HepG2 (cell line): ENCODE results near the gene BPIFB6. TPM values are rescaled to one million over a fixed set of nuclear protein-coding genes. Genes with fewer than 3 reads are reported as not detected.

Experiments used
- ATAC-seq: fragments of 200-7000 bp; cut with Tn5 transposase; 3 replicates; pipeline ENCODE4 v1.9.1; 2020; ENCODE audit warnings: mild to moderate bottlenecking, moderate library complexity
- BruUV-seq: library from RNA; stranded (reverse); fragments of 400-500 nt; replicated peaks from 2 replicates; lab custom pipeline; 2021; lab: Mats Ljungman, UMichigan
- CTCF ChIA-PET: fragments of 300-600 bp; formaldehyde crosslinking; extraction: SDS; loops from one replicate; lab custom pipeline; 2021; ENCODE audit warnings: low total read pairs, inconsistent platforms, low intra/inter-chr PET ratio; lab: Yijun Ruan, JAX
- POLR2A ChIA-PET: fragments of 350-600 bp; sonication (Branson Sonifier 250); formaldehyde crosslinking; loops from one replicate; lab custom pipeline; 2020; ENCODE audit warnings: antibody characterized with exemption, inconsistent platforms; lab: Yijun Ruan, JAX
- DNase-seq: peaks from one replicate; pipeline ENCODE4 v3.0.0-alpha.2; 2015; ENCODE audit warnings: low spot score
- FAIRE-seq: peaks from 3 replicates; lab custom pipeline; 2011; peaks lifted over from hg19 to GRCh38; lab: Jason Lieb, UNC
- H2AFZ ChIP-seq: one replicate; pipeline ENCODE4 v1.6.1; 2011; ENCODE audit warnings: low read length, inconsistent platforms
- H3K27ac ChIP-seq: fragments of 300-600 bp; 3 replicates; pipeline ENCODE4 v1.8.0; 2011; ENCODE audit warnings: mixed run types, mild to moderate bottlenecking, mixed read lengths, low read length, inconsistent platforms; ENCODE audit not compliant: insufficient read depth; ENCODE audit errors: extremely low read length
- H3K27me3 ChIP-seq, 2 experiments: fragments of 200-600 bp in 1 of 2; 2 replicates in 1 of 2; 3 replicates in 1 of 2; pipeline versions ENCODE4 v1.6.0 to v1.8.0; 2011; ENCODE audit warnings: low read length in 2 of 2, mild to moderate bottlenecking in 2 of 2, moderate library complexity in 2 of 2, inconsistent platforms in 1 of 2; ENCODE audit not compliant: insufficient read depth in 2 of 2, control insufficient read depth in 1 of 2
- H3K36me3 ChIP-seq, 2 experiments: fragments of 200-600 bp in 1 of 2; replicated peaks in 1 of 2; 2 replicates in 1 of 2; 3 replicates in 1 of 2; pipeline versions ENCODE4 v1.5.1 to v1.8.0; 2011; ENCODE audit warnings: low read length in 2 of 2, inconsistent platforms in 1 of 2; ENCODE audit not compliant: insufficient read depth in 2 of 2, control insufficient read depth in 1 of 2
- H3K4me1 ChIP-seq: 2 replicates; pipeline ENCODE4 v1.5.1; 2012; ENCODE audit warnings: low read length, inconsistent platforms; ENCODE audit not compliant: insufficient read depth
- H3K4me2 ChIP-seq: 2 replicates; pipeline ENCODE4 v1.6.0; 2011; ENCODE audit warnings: low read depth, low read length, inconsistent platforms
- H3K4me3 ChIP-seq, 3 experiments: fragments of 200-600 bp in 1 of 3; sonication (generic), shearing (Covaris generic) in 1 of 3; replicated peaks in 1 of 3; 2 replicates each; pipeline ENCODE4 v1.5.1; 2011 to 2016; ENCODE audit warnings: low read length in 3 of 3, inconsistent platforms in 2 of 3, low read depth in 2 of 3, mild to moderate bottlenecking in 2 of 3, control low read depth in 1 of 3, mixed read lengths in 1 of 3; ENCODE audit not compliant: insufficient read depth in 1 of 3
- H3K79me2 ChIP-seq: one replicate; pipeline ENCODE4 v1.6.1; 2011; ENCODE audit warnings: low read length, inconsistent platforms; ENCODE audit not compliant: insufficient read depth
- H3K9ac ChIP-seq: 2 replicates; pipeline ENCODE4 v1.6.0; 2011; ENCODE audit warnings: mild to moderate bottlenecking, low read depth, low read length, inconsistent platforms; ENCODE audit not compliant: insufficient read depth
- H3K9me3 ChIP-seq: 2 replicates; pipeline ENCODE4 v1.5.1; 2012; ENCODE audit warnings: mild to moderate bottlenecking, low read length
- H4K20me1 ChIP-seq: 2 replicates; pipeline ENCODE4 v1.6.0; 2011; ENCODE audit warnings: inconsistent platforms, mild to moderate bottlenecking, low read length, moderate library complexity; ENCODE audit not compliant: insufficient read depth
- AGO2 ChIP-seq: fragments of 200-400 bp; formaldehyde crosslinking; optimal IDR thresholded peaks from 2 replicates; pipeline ENCODE3; 2017; ENCODE audit warnings: mild to moderate bottlenecking, low read depth, low read length, moderate library complexity
- CEBPB ChIP-seq: IDR thresholded peaks from 2 replicates; pipeline ENCODE4 v1.6.1; 2011; ENCODE audit warnings: low read depth, low read length, improper control_type of control experiment, borderline replicate concordance
- ELF3 ChIP-seq: IDR thresholded peaks from 2 replicates; pipeline ENCODE4 v1.6.1; 2016; ENCODE audit warnings: missing genetic modification reagents, missing compliant biosample characterization
- KDM5A ChIP-seq: fragments of 200-600 bp; sonication (generic); IDR thresholded peaks from 2 replicates; pipeline ENCODE4 v1.7.0; 2018; ENCODE audit warnings: antibody characterized with exemption, mild to moderate bottlenecking, low read length, borderline replicate concordance
- MXD4 ChIP-seq: IDR thresholded peaks from 2 replicates; pipeline ENCODE4 v1.6.1; 2016; ENCODE audit warnings: mild to moderate bottlenecking, missing biosample characterization, missing genetic modification reagents
- NCOA1 ChIP-seq: sonication (generic); formaldehyde crosslinking; IDR thresholded peaks from 2 replicates; pipeline ENCODE4 v1.9.0; 2021; ENCODE audit warnings: missing genetic modification reagents
- NFRKB ChIP-seq: fragments of 450-650 bp; IDR thresholded peaks from 2 replicates; pipeline ENCODE4 v1.6.1; 2017
- SP140L ChIP-seq: sonication (generic); formaldehyde crosslinking; IDR thresholded peaks from 2 replicates; pipeline ENCODE4 v1.4.0; 2020; ENCODE audit warnings: missing genetic modification reagents, borderline replicate concordance
- SYNCRIP ChIP-seq: fragments of 200-400 bp; formaldehyde crosslinking; IDR thresholded peaks from 2 replicates; pipeline ENCODE4 v1.6.1; 2018; ENCODE audit warnings: mild to moderate bottlenecking, low read depth, low read length; ENCODE audit not compliant: insufficient read depth
- XBP1 ChIP-seq: sonication (generic); formaldehyde crosslinking; IDR thresholded peaks from 2 replicates; pipeline ENCODE4 v1.5.0; 2020; ENCODE audit warnings: missing genetic modification reagents
- ZFP36L2 ChIP-seq: sonication (generic); formaldehyde crosslinking; IDR thresholded peaks from 2 replicates; pipeline ENCODE4 v1.4.0; 2020; ENCODE audit warnings: missing genetic modification reagents
- ZNF550 ChIP-seq: sonication (generic); formaldehyde crosslinking; IDR thresholded peaks from 2 replicates; pipeline ENCODE4 v1.4.0; 2020; ENCODE audit warnings: mild to moderate bottlenecking, missing genetic modification reagents, borderline replicate concordance
- WGBS: methylation state at CpG from one replicate; pipeline ENCODE4 v1.1.6; 2017; ENCODE audit warnings: low lambda C conversion rate; 5-methylcytosine and 5-hydroxymethylcytosine counted together
- in situ Hi-C: cut with HindIII; loops from 2 replicates; pipeline ENCODE4 v1.10.0; 2017; ENCODE audit warnings: low pct_unique_long_range_greater_than_20kb; ENCODE audit not compliant: extremely low pct_ligation_motif_present
- intact Hi-C: fragments of 100-400 bp; cut with micrococcal nuclease; formaldehyde crosslinking; loops from one replicate; pipeline ENCODE4 v1.10.0; 2022; ENCODE audit not compliant: unreplicated experiment
- polyA plus RNA-seq, 8 experiments: library from polyadenylated mRNA; depleted of rRNA in 3 of 8; stranded (reverse) in 7 of 8; unstranded in 1 of 8; fragments of >200 nt; fragmentation: Illumina TruSeq in 4 of 8; extraction: Trizol in 4 of 8; gene quantifications; 2 replicates each; pipeline versions ENCODE4 v1.2.1 to v1.2.3, GENCODE V29; 2011 to 2016; ENCODE audit warnings: low read depth in 4 of 8, missing spikeins in 1 of 8, mixed read lengths in 1 of 8; ENCODE audit not compliant: insufficient read depth in 1 of 8
- total RNA-seq, 5 experiments: library from RNA; depleted of rRNA; stranded (reverse); fragments of >200 nt; fragmentation: Illumina TruSeq; extraction: Trizol; gene quantifications; 2 replicates each; pipeline ENCODE4 v1.2.3, GENCODE V29; 2016; ENCODE audit warnings: low read depth in 1 of 5
- TF ChIP-seq, protein P1 (sequence below): IDR thresholded peaks from 2 replicates; pipeline ENCODE4 v1.6.1; 2016; ENCODE audit warnings: missing compliant biosample characterization, missing genetic modification reagents, borderline replicate concordance
- TF ChIP-seq, protein P2 (sequence below): sonication (generic); formaldehyde crosslinking; IDR thresholded peaks from 2 replicates; pipeline ENCODE4; 2020; ENCODE audit warnings: missing genetic modification reagents, mild to moderate bottlenecking, borderline replicate concordance

BPIFB6 gene
- total and polyA plus RNA-seq, 2 of the 13 experiments (the other 11 are each of a cell fraction or from before 2014, with no cell fraction given), result 0.13 to 1.7 TPM

- Histone ChIP-seq H3K4me3 (no peak overlapping the region), H3K27ac (no peak overlapping the region), H3K4me2 (no peak overlapping the region), H2AFZ (no peak overlapping the region), H3K9ac (no peak overlapping the region), H3K36me3 (no peaks in the 10 kb centered on the region), H3K4me1 (peaks cover 34% of the 10 kb centered on the region), H3K79me2 (no peaks in the 10 kb centered on the region), H4K20me1 (no peaks in the 10 kb centered on the region), H3K9me3 (peaks cover 13% of the 10 kb centered on the region), H3K27me3 (peaks cover 0 to 29% of the 10 kb centered on the region in 2 experiments; a peak in 3 of 5 replicates)
- intact Hi-C loops (no loop called here), in situ Hi-C loops (no loop called here)
- FAIRE-seq, result no peak
- WGBS, result 12% methylated on average over 2 of the region's 2 CpGs
- TF ChIP-seq CEBPB (peak; percentile 59), SP140L (CRISPR knock-in tag) (no peak)
- TF ChIP-seq, protein P1, sequence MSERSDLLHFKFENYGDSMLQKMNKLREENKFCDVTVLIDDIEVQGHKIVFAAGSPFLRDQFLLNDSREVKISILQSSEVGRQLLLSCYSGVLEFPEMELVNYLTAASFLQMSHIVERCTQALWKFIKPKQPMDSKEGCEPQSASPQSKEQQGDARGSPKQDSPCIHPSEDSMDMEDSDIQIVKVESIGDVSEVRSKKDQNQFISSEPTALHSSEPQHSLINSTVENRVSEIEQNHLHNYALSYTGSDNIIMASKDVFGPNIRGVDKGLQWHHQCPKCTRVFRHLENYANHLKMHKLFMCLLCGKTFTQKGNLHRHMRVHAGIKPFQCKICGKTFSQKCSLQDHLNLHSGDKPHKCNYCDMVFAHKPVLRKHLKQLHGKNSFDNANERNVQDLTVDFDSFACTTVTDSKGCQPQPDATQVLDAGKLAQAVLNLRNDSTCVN, result no peak
- ATAC-seq, result no peak
- ChIA-PET CTCF (interaction anchor here (3.4 kb wide), 1 partner anchor 98 kb away, joined by 25 read pairs; no protein-coding TSS in a partner anchor), POLR2A (no interaction called here)
- no TSS peak for BruUV-seq
- DNase-seq, result no peak
Observed at GRCh38 chr20:32997431-32997830, 34.0 kb upstream of the BPIFB6 start.

- ChIA-PET POLR2A (interaction anchor here (0.9 kb wide), 1 partner anchor 10 kb away, joined by 3 read pairs; no protein-coding TSS in a partner anchor), CTCF (no interaction called here)
- in situ Hi-C loops, result loop anchor here (5.0 kb wide), 1 partner anchor 97 kb away; no protein-coding TSS in a partner anchor
- WGBS, result 23% methylated on average over 9 of the region's 9 CpGs
- no peaks in the 10 kb centered on the region for H4K20me1 ChIP-seq
- ATAC-seq, result peak; percentile 16; the same call in 2 of the 3 replicates
- DNase-seq, result peak; percentile 58
- H3K79me2 ChIP-seq, result no peaks in the 10 kb centered on the region
- no peak overlapping the region for H3K27ac ChIP-seq
- BruUV-seq, result no TSS peak
- H3K27me3 ChIP-seq, result peaks cover 0 to 18% of the 10 kb centered on the region in 2 experiments; a peak in 1 of 5 replicates
- H3K9me3 ChIP-seq, result peaks cover 12% of the 10 kb centered on the region
- H3K4me2 ChIP-seq, result peak overlapping the region; percentile 55
- no peak for FAIRE-seq
- H3K4me1 ChIP-seq, result peaks cover 46% of the 10 kb centered on the region
- H3K36me3 ChIP-seq, result no peaks in the 10 kb centered on the region
- H2AFZ ChIP-seq, result no peak overlapping the region
- peak overlapping the region in 1 of 3 experiments; percentile 41; a peak in 1 of 6 replicates for H3K4me3 ChIP-seq
- intact Hi-C loops, result loop anchor here (10.0 kb wide), 1 partner anchor 205 kb away; no protein-coding TSS in a partner anchor
- H3K9ac ChIP-seq, result peak overlapping the region; percentile 32
- TF ChIP-seq SYNCRIP (no peak), KDM5A (no peak), ELF3 (CRISPR knock-in tag) (peak; percentile 42), AGO2 (no peak), ZFP36L2 (CRISPR knock-in tag) (no peak), ZNF550 (CRISPR knock-in tag) (no peak), MXD4 (no peak), NCOA1 (CRISPR knock-in tag) (no peak), XBP1 (CRISPR knock-in tag) (no peak), NFRKB (no peak)
- TF ChIP-seq, protein P2, sequence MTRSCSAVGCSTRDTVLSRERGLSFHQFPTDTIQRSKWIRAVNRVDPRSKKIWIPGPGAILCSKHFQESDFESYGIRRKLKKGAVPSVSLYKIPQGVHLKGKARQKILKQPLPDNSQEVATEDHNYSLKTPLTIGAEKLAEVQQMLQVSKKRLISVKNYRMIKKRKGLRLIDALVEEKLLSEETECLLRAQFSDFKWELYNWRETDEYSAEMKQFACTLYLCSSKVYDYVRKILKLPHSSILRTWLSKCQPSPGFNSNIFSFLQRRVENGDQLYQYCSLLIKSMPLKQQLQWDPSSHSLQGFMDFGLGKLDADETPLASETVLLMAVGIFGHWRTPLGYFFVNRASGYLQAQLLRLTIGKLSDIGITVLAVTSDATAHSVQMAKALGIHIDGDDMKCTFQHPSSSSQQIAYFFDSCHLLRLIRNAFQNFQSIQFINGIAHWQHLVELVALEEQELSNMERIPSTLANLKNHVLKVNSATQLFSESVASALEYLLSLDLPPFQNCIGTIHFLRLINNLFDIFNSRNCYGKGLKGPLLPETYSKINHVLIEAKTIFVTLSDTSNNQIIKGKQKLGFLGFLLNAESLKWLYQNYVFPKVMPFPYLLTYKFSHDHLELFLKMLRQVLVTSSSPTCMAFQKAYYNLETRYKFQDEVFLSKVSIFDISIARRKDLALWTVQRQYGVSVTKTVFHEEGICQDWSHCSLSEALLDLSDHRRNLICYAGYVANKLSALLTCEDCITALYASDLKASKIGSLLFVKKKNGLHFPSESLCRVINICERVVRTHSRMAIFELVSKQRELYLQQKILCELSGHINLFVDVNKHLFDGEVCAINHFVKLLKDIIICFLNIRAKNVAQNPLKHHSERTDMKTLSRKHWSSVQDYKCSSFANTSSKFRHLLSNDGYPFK (CRISPR knock-in tag), result 0 out of 2 replicates have a peak, but pooled peaks have one; percentile 10
Observed at GRCh38 chr20:32999603-33000250, 31.7 kb upstream of the BPIFB6 start.
